NCI-H1930 (cell line): ENCODE data around the gene WWTR1.

Experiments used
- DNase-seq, 2 experiments: peaks; one replicate each; lab custom pipeline; 2025; lab: John Stamatoyannopoulos, UW

The WWTR1 gene

DNA sequence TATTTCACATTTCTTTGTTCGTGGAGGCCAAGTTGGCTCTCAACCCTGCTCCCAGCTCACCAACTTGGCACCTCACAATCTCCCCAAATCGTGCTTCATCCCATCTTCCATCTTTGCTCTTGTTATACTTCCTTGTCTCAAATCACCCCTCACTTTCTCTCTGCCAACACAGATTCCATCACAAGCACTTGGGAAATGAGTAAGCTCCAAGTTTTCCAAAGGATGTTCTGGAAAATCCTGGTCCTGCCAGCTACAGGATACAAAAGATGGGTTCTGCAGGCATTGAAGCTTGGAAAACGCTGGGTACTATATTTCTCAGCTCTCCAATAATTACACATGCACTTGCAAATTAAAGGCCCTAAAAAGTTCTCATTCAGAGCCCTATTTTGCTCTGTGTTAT lies 187.4 kb downstream of the WWTR1 start:
- DNase-seq, result no peak

DNA sequence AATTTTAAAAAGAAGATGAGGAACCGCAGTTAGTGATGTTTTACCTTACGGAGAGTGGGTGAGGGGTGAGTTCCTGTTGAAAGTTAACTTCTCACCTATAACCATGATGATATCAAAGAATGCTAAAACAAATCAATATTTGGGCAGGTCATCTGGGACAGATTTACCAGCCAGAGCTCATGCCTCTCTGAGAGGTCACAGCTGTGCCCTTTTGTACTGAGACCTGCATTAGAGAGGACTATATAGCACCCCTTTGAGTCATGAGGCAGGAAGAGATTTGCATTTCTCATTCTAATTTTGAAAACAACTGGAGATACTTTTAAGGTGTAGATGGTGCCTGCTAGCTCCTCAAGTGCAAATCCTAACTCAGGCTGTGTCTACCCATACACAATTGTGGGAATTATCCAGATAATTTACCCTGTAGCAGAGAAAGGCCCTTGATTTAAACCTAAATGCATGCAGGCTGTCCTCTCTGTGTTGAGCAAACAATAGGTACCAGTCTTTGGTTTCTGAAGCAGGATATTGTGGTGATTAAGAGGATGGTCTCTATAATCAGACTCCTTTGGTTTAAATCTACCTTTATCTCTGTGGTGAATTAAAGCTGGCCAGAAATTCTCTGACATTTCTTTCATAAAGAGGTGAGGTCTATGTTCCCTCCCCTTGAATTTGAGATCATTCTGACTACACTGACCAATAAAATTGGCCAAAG lies 189.2 kb downstream of the WWTR1 start:
- no peak for DNase-seq
